OCI-LY3 (cell line): ENCODE results near the gene RHBDL3.

Experiments
- H2AFZ ChIP-seq: fragments of 200-600, 300-600 bp; shearing (Covaris generic); 2 replicates; pipeline ENCODE4 v1.6.0; 2014; ENCODE audit warnings: antibody characterized with exemption, low read depth, low read length
- H3K27ac ChIP-seq: fragments of 200-600, 300-600 bp; sonication (generic); 2 replicates; pipeline ENCODE4 v1.5.1; 2014; ENCODE audit warnings: mild to moderate bottlenecking, low read length, moderate library complexity, mixed read lengths
- H3K27me3 ChIP-seq: fragments of 200-600, 300-600 bp; sonication (generic); 2 replicates; pipeline ENCODE4 v1.6.1; 2014; ENCODE audit warnings: low read depth, low read length, mixed read lengths
- H3K36me3 ChIP-seq: fragments of 200-600, 300-600 bp; sonication (generic); replicated peaks from 2 replicates; pipeline ENCODE3; 2014; ENCODE audit warnings: low read depth, low read length, mixed read lengths
- H3K4me1 ChIP-seq: fragments of 300-600, 200-600 bp; sonication (generic); 2 replicates; pipeline ENCODE4 v1.6.1; 2014; ENCODE audit warnings: low read length, mixed read lengths
- H3K4me2 ChIP-seq: fragments of 200-600, 300-600 bp; sonication (generic); 2 replicates; pipeline ENCODE4 v1.6.1; 2014; ENCODE audit warnings: low read length, mixed read lengths
- H3K4me3 ChIP-seq: fragments of 300-600, 200-600 bp; sonication (generic); 2 replicates; pipeline ENCODE4 v1.5.1; 2014; ENCODE audit warnings: antibody characterized with exemption, mild to moderate bottlenecking, low read length, moderate library complexity
- H3K79me2 ChIP-seq: fragments of 300-600, 200-600 bp; shearing (Covaris generic); 2 replicates; pipeline ENCODE4 v1.6.1; 2014; ENCODE audit warnings: mild to moderate bottlenecking, low read length, mixed read lengths
- H3K9ac ChIP-seq: fragments of 300-600, 200-600 bp; shearing (Covaris generic); 2 replicates; pipeline ENCODE4 v1.6.0; 2014; ENCODE audit warnings: mild to moderate bottlenecking, low read length, moderate library complexity
- H3K9me3 ChIP-seq: fragments of 200-600, 300-600 bp; shearing (Covaris generic); 2 replicates; pipeline ENCODE4 v1.6.1; 2014; ENCODE audit warnings: low read length, mixed read lengths; ENCODE audit not compliant: insufficient read depth
- H4K20me1 ChIP-seq: fragments of 200-600, 300-600 bp; sonication (generic); 2 replicates; pipeline ENCODE4 v1.6.1; 2016; ENCODE audit warnings: low read length, mixed read lengths; ENCODE audit not compliant: insufficient read depth
- EZH2phosphoT487 ChIP-seq: fragments of 200-600 bp; shearing (Covaris generic); IDR thresholded peaks from 2 replicates; pipeline ENCODE4 v1.6.1; 2018; ENCODE audit warnings: antibody characterized with exemption, mixed run types, low read depth
- TF ChIP-seq, protein P1 (sequence below): fragments of 200-600, 300-600 bp; sonication (generic); IDR thresholded peaks from 2 replicates; pipeline ENCODE4 v1.5.1; 2014; ENCODE audit warnings: antibody characterized with exemption, low read length, low read depth

The RHBDL3 gene

GRCh38 chr17:32331243-32332040, 65.8 kb downstream of the RHBDL3 start:
- no peak overlapping the region for H3K4me3 ChIP-seq
- no peaks in the 10 kb centered on the region for H3K79me2 ChIP-seq
- H2AFZ ChIP-seq: no peak overlapping the region
- no peak overlapping the region for H3K4me2 ChIP-seq
- H3K27ac ChIP-seq: no peak overlapping the region
- peaks cover 16% of the 10 kb centered on the region for H3K4me1 ChIP-seq
- no peaks in the 10 kb centered on the region for H3K9me3 ChIP-seq
- H3K9ac ChIP-seq: no peak overlapping the region
- peaks cover 17% of the 10 kb centered on the region for H3K36me3 ChIP-seq
- no peaks in the 10 kb centered on the region for H4K20me1 ChIP-seq
- H3K27me3 ChIP-seq: no peaks in the 10 kb centered on the region
- TF ChIP-seq, protein P1, sequence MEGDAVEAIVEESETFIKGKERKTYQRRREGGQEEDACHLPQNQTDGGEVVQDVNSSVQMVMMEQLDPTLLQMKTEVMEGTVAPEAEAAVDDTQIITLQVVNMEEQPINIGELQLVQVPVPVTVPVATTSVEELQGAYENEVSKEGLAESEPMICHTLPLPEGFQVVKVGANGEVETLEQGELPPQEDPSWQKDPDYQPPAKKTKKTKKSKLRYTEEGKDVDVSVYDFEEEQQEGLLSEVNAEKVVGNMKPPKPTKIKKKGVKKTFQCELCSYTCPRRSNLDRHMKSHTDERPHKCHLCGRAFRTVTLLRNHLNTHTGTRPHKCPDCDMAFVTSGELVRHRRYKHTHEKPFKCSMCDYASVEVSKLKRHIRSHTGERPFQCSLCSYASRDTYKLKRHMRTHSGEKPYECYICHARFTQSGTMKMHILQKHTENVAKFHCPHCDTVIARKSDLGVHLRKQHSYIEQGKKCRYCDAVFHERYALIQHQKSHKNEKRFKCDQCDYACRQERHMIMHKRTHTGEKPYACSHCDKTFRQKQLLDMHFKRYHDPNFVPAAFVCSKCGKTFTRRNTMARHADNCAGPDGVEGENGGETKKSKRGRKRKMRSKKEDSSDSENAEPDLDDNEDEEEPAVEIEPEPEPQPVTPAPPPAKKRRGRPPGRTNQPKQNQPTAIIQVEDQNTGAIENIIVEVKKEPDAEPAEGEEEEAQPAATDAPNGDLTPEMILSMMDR: no peak
- TF ChIP-seq EZH2phosphoT487: no peak

DNA sequence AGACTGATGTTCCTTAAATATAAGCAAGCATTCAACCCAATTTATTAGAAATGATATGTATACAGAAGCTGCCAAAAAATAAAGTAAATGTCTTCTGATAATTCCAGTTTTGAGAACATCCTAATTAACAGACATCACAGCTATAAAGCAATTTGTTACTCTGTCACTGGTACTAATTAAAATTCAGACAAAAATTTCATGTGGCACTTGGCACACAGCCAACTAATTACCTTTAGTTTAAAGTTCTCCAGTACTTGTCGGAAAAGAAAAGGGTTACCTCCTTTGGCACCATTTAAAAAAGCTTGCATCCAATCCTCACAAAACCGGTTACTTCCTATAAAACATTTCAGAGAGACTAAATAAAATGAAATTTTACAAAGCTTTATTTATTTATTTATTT, 67.6 kb downstream of the RHBDL3 start:
- Histone ChIP-seq H3K27me3 (no peaks in the 10 kb centered on the region), H3K4me2 (no peak overlapping the region), H4K20me1 (no peaks in the 10 kb centered on the region), H3K4me3 (no peak overlapping the region), H3K79me2 (no peaks in the 10 kb centered on the region), H2AFZ (no peak overlapping the region), H3K27ac (no peak overlapping the region), H3K9me3 (no peaks in the 10 kb centered on the region), H3K9ac (no peak overlapping the region), H3K4me1 (peaks cover 12% of the 10 kb centered on the region), H3K36me3 (peaks cover 26% of the 10 kb centered on the region)
- TF ChIP-seq EZH2phosphoT487: no peak
- TF ChIP-seq, protein P1: no peak

DNA sequence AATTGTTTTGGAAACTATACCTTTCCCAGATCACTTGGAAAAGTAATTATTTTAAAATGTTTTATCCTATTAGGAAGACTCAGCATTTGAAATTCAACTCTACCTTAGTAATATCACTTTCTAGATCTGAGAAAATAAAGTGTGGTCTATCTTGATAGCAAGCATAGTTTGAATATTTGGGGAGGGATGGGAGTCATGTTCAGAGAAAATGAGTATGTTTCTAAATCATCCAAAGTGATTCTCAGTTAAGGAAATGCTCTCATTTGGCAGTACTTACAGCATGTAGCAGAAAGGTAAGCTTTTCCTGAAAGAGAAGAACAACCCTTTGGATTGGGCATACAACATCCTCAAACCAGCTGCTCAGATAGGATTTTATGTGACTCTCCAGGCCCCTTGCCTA, 69.4 kb downstream of the RHBDL3 start:
- no peak overlapping the region for H3K4me2 ChIP-seq
- no peaks in the 10 kb centered on the region for H3K79me2 ChIP-seq
- TF ChIP-seq, protein P1: no peak
- TF ChIP-seq EZH2phosphoT487: no peak
- no peak overlapping the region for H2AFZ ChIP-seq
- no peaks in the 10 kb centered on the region for H4K20me1 ChIP-seq
- H3K9ac ChIP-seq: no peak overlapping the region
- no peaks in the 10 kb centered on the region for H3K27me3 ChIP-seq
- no peaks in the 10 kb centered on the region for H3K9me3 ChIP-seq
- H3K4me3 ChIP-seq: no peak overlapping the region
- no peaks in the 10 kb centered on the region for H3K4me1 ChIP-seq
- no peak overlapping the region for H3K27ac ChIP-seq
- H3K36me3 ChIP-seq: peaks cover 29% of the 10 kb centered on the region

- Histone ChIP-seq H3K4me1 (no peaks in the 10 kb centered on the region), H3K9me3 (no peaks in the 10 kb centered on the region), H3K9ac (no peak overlapping the region), H3K27ac (no peak overlapping the region), H3K36me3 (peaks cover 29% of the 10 kb centered on the region), H3K4me3 (no peak overlapping the region), H3K79me2 (no peaks in the 10 kb centered on the region), H2AFZ (no peak overlapping the region), H4K20me1 (no peaks in the 10 kb centered on the region), H3K4me2 (no peak overlapping the region), H3K27me3 (no peaks in the 10 kb centered on the region)
- TF ChIP-seq, protein P1: no peak
- no peak for TF ChIP-seq EZH2phosphoT487
These were observed 70.1 kb downstream of the RHBDL3 start for GRCh38 chr17:32335687-32336086.
